Measurements from ENCODE around the gene RPS6KB2. TPM values are rescaled to one million over a fixed set of nuclear protein-coding genes. Genes with fewer than 3 reads are reported as not detected.

RPS6KB2 gene
- total RNA-seq, 3 donors from 2014 or later (not counting 1 experiment from before 2014, with no cell fraction given), result 81.0 to 89.6 (median 84.6) TPM

- Mint-ChIP-seq H3K27me3 (ENCODE audit: low read depth in 2 of 2) (peaks cover 7 to 8% of the 10 kb centered on the region in 2 donors), H3K27ac (no peak overlapping the region), H3K36me3 (no peaks in the 10 kb centered on the region), H3K4me3 (no peak overlapping the region), H3K4me1 (peaks cover 14 to 28% of the 10 kb centered on the region in 2 donors), H3K9me3 (no peaks in the 10 kb centered on the region)
- H3K4me3 ChIP-seq (ENCODE audit: low read length), result no peak overlapping the region
- H3K27me3 ChIP-seq (ENCODE audit: control insufficient read depth, insufficient read depth, low read length), result no peaks in the 10 kb centered on the region
- no peaks in the 10 kb centered on the region for H3K36me3 ChIP-seq (ENCODE audit: control insufficient read depth, insufficient read depth, low read length)
- 51% methylated on average over 5 of the region's 9 CpGs for WGBS (ENCODE audit: insufficient coverage)
- intact Hi-C loops (cut with micrococcal nuclease), result no loop called here
- no peaks in the 10 kb centered on the region for H3K9me3 ChIP-seq (ENCODE audit: control insufficient read depth, insufficient read depth, low read length)
- H3K27ac ChIP-seq (ENCODE audit: low read length), result no peak overlapping the region
- H3K4me1 ChIP-seq (ENCODE audit: control insufficient read depth, insufficient read depth, low read length), result peaks cover 19% of the 10 kb centered on the region
- no peak for TF ChIP-seq CTCF (IDR thresholded peaks at IDR 0.05)
- DNase-seq, result no peak
- no peak for ATAC-seq
These were observed 41.2 kb upstream of the RPS6KB2 start for GRCh38 chr11:67387069-67387468.

DNA sequence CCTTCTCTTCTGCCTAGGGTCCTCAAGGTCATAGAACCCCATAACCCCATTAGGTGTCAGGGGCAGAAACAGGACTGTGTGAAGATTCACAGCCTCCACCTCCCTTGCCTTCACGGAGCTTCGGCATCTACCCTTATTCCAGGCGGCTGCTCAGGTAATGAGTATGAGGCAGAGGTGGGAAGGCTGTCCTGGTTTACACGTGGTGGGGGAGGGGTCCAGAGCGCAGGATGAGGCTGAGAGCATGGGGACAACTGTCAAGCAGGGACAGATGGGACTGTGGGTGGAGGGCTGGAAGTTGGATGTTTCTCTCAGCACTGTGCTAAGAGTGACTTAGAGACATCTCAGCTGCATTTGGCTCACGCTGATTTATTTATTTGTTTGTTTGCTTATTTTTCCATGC, 40.8 kb upstream of the RPS6KB2 start:
- Mint-ChIP-seq H3K27me3 (ENCODE audit: low read depth in 2 of 2) (peaks cover 7 to 8% of the 10 kb centered on the region in 2 donors), H3K9me3 (no peaks in the 10 kb centered on the region), H3K27ac (no peak overlapping the region), H3K4me1 (peaks cover 14 to 29% of the 10 kb centered on the region in 2 donors), H3K4me3 (no peak overlapping the region), H3K36me3 (no peaks in the 10 kb centered on the region)
- Histone ChIP-seq H3K27me3 (ENCODE audit: control insufficient read depth, insufficient read depth, low read length) (no peaks in the 10 kb centered on the region), H3K4me1 (ENCODE audit: control insufficient read depth, insufficient read depth, low read length) (peaks cover 19% of the 10 kb centered on the region), H3K4me3 (ENCODE audit: low read length) (no peak overlapping the region), H3K36me3 (ENCODE audit: control insufficient read depth, insufficient read depth, low read length) (no peaks in the 10 kb centered on the region), H3K27ac (ENCODE audit: low read length) (no peak overlapping the region), H3K9me3 (ENCODE audit: control insufficient read depth, insufficient read depth, low read length) (no peaks in the 10 kb centered on the region)
- ATAC-seq (no peak), DNase-seq (no peak)
- WGBS (ENCODE audit: insufficient coverage), result 77% methylated on average over 4 of the region's 6 CpGs
- intact Hi-C loops (cut with micrococcal nuclease), result no loop called here
- TF ChIP-seq CTCF (IDR thresholded peaks at IDR 0.05), result no peak

- H3K9me3 ChIP-seq (ENCODE audit: control insufficient read depth, insufficient read depth, low read length), result no peaks in the 10 kb centered on the region
- intact Hi-C loops (cut with micrococcal nuclease), result loop anchor here (1.0 kb wide), 1 partner anchor 117 kb away; no protein-coding TSS in a partner anchor
- Mint-ChIP-seq H3K36me3 (no peaks in the 10 kb centered on the region), H3K4me1 (peaks cover 22 to 42% of the 10 kb centered on the region in 2 donors), H3K27me3 (ENCODE audit: low read depth in 2 of 2) (peaks cover 7 to 8% of the 10 kb centered on the region in 2 donors), H3K9me3 (no peaks in the 10 kb centered on the region), H3K27ac (peak overlapping the region; percentile 84 to 85), H3K4me3 (peak overlapping the region; percentile 85)
- 81% methylated on average over 6 of the region's 6 CpGs for WGBS (ENCODE audit: insufficient coverage)
- DNase-seq, result peak; percentile 50 to 73
- H3K27me3 ChIP-seq (ENCODE audit: control insufficient read depth, insufficient read depth, low read length), result no peaks in the 10 kb centered on the region
- ATAC-seq, result peak; percentile 35 to 49 (median 47)
- peak; percentile 48 for TF ChIP-seq CTCF (IDR thresholded peaks at IDR 0.05)
- peaks cover 20% of the 10 kb centered on the region for H3K4me1 ChIP-seq (ENCODE audit: control insufficient read depth, insufficient read depth, low read length)
- H3K27ac ChIP-seq (ENCODE audit: low read length), result no peak overlapping the region
- H3K4me3 ChIP-seq (ENCODE audit: low read length), result no peak overlapping the region
- peaks cover 4% of the 10 kb centered on the region for H3K36me3 ChIP-seq (ENCODE audit: control insufficient read depth, insufficient read depth, low read length)
These were observed 38.8 kb upstream of the RPS6KB2 start for GRCh38 chr11:67389477-67389876.

DNA sequence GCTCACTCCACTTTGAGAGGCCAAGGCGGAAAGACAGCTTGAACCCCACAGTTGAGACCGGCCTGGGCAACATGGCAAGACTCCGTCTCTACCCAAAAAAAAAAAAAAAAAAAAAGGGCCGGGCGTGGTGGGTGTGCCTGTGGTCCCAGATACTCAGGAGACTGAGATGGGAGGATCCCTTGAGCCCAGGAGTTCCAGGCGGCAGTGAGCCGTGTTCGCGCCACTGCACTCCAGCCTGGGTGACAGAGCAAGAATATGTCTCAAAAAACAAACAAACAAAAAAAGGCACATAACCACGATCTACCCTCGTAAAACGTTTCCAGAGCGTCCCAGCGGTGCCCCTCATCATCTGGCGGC, 37.4 kb upstream of the RPS6KB2 start:
- Mint-ChIP-seq H3K9me3 (no peaks in the 10 kb centered on the region), H3K36me3 (no peaks in the 10 kb centered on the region), H3K27ac (peak overlapping the region; percentile 87 to 88), H3K4me3 (peak overlapping the region; percentile 87), H3K4me1 (peaks cover 22 to 42% of the 10 kb centered on the region in 2 donors), H3K27me3 (ENCODE audit: low read depth in 2 of 2) (peaks cover 0 to under 1% of the 10 kb centered on the region in 2 donors)
- Histone ChIP-seq H3K27me3 (ENCODE audit: control insufficient read depth, insufficient read depth, low read length) (no peaks in the 10 kb centered on the region), H3K9me3 (ENCODE audit: control insufficient read depth, insufficient read depth, low read length) (no peaks in the 10 kb centered on the region), H3K27ac (ENCODE audit: low read length) (peak overlapping the region; percentile 77), H3K4me1 (ENCODE audit: control insufficient read depth, insufficient read depth, low read length) (peaks cover 20% of the 10 kb centered on the region), H3K4me3 (ENCODE audit: low read length) (peak overlapping the region; percentile 85), H3K36me3 (ENCODE audit: control insufficient read depth, insufficient read depth, low read length) (peaks cover 12% of the 10 kb centered on the region)
- DNase-seq, result no peak
- ATAC-seq, result no peak
- TF ChIP-seq CTCF (IDR thresholded peaks at IDR 0.05), result no peak
- intact Hi-C loops (cut with micrococcal nuclease), result no loop called here
- 21% methylated on average over 12 of the region's 15 CpGs for WGBS (ENCODE audit: insufficient coverage)
